SU-DHL-6 (cell line): Measurements from ENCODE around the gene RNASE4.

ENCODE experiments used
- CTCF ChIP-seq: fragments of 200-600 bp; sonication (generic); IDR thresholded peaks from one replicate; pipeline ENCODE4 v1.5.1; 2017; ENCODE audit warnings: antibody characterized with exemption, mild to moderate bottlenecking, low read length, moderate library complexity; ENCODE audit not compliant: insufficient read depth, poor library complexity, severe bottlenecking
- EZH2phosphoT487 ChIP-seq: fragments of 200-600 bp; sonication (generic), shearing (Covaris generic); conservative IDR thresholded peaks from 2 replicates; pipeline ENCODE4 v1.6.1; 2018; ENCODE audit warnings: mild to moderate bottlenecking, antibody characterized with exemption, low read length, moderate library complexity, mixed read lengths

DNA sequence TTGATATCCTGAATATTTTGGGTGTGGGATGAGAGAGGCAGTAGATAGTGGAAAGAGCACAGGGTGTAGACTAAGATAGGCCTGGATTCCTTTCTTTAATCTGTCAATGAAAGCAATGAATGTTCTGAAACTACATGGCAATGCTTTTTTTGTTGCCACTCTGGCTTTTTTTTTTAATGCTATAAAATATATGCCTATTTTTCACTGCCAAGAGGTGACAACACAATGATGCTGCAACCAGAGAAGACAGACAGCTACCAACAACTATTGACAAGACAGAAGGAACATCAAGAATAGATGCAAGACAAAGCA is 13.6 kb downstream of the RNASE4 start:
- TF ChIP-seq CTCF: no peak
- no peak for TF ChIP-seq EZH2phosphoT487
